Dedifferentiated amniotic fluid mesenchymal stem cell (primary cell): ENCODE data around the gene CENPH.
"Not testable (repeated sequence)": the region's sequence is repeated elsewhere in the genome, so short reads cannot be mapped to it uniquely, and the experiment has no call there.

Source experiments
- DNase-seq: peaks from one replicate; pipeline ENCODE4 v3.0.0-alpha.2; 2016; ENCODE audit errors: extremely low spot score

CENPH gene

GRCh38 chr5:69250593-69250992 is 61.2 kb downstream of the CENPH start:
- no peak for DNase-seq

GRCh38 chr5:69252437-69252836 is 63.1 kb downstream of the CENPH start:
- DNase-seq: no peak

GRCh38 chr5:69255940-69256339 is 66.6 kb downstream of the CENPH start:
- DNase-seq: not testable (repeated sequence)

- no peak for DNase-seq
Measured at GRCh38 chr5:69257577-69257976, 68.2 kb downstream of the CENPH start.
